GM19455 (cell line): ENCODE results near the gene ARHGEF12.
A peak's percentile ranks its signal among the peaks of the same experiment; 100 is the strongest.

Experiments used
- ATAC-seq: cut with Tn5 transposase; IDR thresholded peaks from one replicate; pipeline ENCODE4 v1.9.1; 2021; ENCODE audit not compliant: unreplicated experiment

The ARHGEF12 gene

GRCh38 chr11:120339394-120339890 lies 3.2 kb downstream of the ARHGEF12 start:
- no peak for ATAC-seq

GRCh38 chr11:120340529-120340928 lies 4.3 kb downstream of the ARHGEF12 start:
- no peak for ATAC-seq

DNA sequence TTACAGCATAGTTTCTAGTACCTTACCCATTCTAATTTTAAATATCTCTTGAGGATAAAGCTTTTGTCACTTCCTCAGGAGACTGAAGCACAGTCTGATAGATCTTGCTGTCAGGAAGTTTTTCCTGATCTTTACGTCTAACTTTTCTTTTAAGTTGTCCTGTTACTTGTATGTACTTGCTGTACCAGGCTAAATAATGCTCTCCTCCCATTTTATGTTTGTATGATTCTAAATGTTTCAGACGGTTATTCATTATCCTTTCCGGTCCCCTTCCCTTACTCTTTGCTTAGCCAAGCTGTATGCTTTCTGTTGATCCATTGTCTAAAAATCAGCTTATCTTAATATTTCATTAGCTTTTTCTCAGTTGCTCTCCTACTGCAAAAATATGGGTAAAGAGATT lies 6.0 kb downstream of the ARHGEF12 start:
- ATAC-seq, result no peak

GRCh38 chr11:120342678-120343077 lies 6.5 kb downstream of the ARHGEF12 start:
- ATAC-seq, result no peak

DNA sequence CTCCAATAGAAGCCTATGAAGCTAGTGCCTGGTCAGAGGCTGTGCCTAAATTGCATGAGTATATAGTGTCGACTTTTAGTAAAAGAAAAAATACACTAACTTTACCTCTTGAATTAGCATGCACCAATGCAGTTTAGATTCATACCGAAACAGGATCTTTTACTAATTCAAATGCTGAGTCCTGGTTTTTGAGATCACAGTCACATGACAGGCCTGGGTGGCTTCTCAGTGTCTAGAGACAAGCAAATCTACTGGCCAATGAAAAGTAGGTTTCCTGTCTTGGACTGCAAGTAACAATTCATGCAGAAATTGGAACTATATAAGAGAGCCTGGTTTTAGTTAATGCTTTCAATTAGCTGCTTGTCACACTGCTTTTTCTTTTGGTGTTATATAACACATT lies 7.2 kb downstream of the ARHGEF12 start:
- peak; percentile 56 for ATAC-seq

GRCh38 chr11:120344302-120345004 lies 8.2 kb downstream of the ARHGEF12 start:
- ATAC-seq, result peak; percentile 76

DNA sequence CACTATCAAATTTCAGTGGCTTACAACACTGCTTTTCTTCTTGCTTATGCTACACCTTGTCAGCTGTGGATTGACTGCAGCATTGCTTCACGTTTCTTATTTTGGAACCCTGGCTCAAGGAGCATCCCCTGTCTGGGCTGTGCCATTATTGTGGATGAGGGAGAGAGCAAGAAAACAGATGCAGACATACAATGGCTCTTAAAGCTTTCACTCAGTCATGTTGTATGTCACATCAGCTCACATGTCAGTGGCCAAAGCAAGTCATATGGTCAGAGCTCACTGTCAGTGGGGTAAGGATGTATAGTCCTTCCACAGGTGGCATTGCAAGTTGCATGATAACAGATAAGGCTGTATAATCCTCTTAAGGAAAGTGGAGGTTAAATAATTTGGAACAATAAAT lies 10.0 kb downstream of the ARHGEF12 start:
- ATAC-seq, result no peak

GRCh38 chr11:120350637-120351036 lies 14.4 kb downstream of the ARHGEF12 start:
- no peak for ATAC-seq

DNA sequence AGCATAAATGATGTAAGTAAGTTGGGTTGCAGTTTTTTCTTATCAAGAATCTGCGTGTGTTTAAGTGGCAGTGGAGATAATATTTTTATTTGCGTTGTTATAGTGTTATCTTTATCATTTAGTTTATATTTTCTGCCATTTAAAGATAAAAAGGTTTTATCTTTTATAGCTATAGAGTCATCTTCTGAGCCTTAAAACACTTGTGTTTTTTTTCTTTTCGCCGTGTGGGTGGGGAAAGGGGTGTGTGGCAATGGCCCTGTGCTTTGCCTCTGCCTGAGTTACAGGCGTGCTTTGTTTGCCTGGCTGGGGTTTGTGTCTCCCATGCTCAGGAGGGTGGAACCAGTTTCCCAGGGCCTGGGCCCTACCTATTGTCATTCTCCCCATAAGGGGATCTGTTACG lies 16.2 kb downstream of the ARHGEF12 start:
- no peak for ATAC-seq

DNA sequence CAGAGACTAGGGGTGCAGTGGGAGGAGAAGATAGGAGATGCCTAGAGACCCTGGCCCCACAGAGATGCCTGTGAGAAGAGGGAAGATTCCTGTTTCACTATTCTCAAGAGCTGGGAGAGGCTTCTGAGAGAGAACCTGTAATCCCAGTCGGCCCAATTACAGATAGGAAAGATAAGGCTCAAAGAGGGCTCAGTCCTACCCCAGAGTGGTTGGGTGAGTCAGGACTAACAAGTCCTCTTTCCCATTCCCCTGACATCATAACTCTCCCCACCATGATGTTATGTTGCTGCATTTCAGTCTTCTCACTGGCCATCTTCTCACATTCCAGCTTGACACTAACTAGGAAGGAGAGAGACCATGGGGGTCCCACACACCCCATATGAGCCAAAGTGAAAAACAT lies 17.9 kb downstream of the ARHGEF12 start:
- ATAC-seq, result no peak

GRCh38 chr11:120354779-120355178 lies 18.6 kb downstream of the ARHGEF12 start:
- no peak for ATAC-seq

- ATAC-seq, result no peak
Measured at GRCh38 chr11:120357620-120358019, 21.4 kb downstream of the ARHGEF12 start.

- no peak for ATAC-seq
Measured at GRCh38 chr11:120358729-120359128, 22.5 kb downstream of the ARHGEF12 start.

DNA sequence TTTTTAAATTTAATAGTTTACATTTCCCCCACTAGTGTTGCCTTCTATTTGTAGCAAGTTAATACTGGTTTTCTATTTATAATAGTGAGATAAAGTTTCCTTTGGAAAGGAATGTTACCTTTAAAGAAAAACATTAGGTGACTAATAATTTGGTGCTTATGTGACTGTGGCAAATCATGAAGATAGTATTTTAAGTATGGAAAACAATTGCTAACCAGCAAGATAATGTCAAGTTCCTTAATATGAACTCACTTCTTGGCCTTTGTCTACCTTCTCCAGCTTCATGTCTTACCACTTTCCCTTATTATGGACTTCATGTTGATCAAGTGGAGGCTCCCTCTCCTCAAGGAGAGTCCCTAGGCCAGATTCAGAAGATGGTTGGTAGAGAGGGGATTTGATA lies 27.2 kb downstream of the ARHGEF12 start:
- ATAC-seq, result no peak

- ATAC-seq, result no peak
Measured at GRCh38 chr11:120365512-120365911, 29.3 kb downstream of the ARHGEF12 start.

- ATAC-seq, result no peak
Measured at GRCh38 chr11:120372296-120372695, 36.1 kb downstream of the ARHGEF12 start.

- ATAC-seq, result no peak
Measured at GRCh38 chr11:120375076-120375475, 38.9 kb downstream of the ARHGEF12 start.

GRCh38 chr11:120376547-120377182 lies 40.5 kb downstream of the ARHGEF12 start:
- no peak for ATAC-seq

- ATAC-seq, result no peak
Measured at GRCh38 chr11:120378474-120378873, 42.3 kb downstream of the ARHGEF12 start.

GRCh38 chr11:120381401-120381800 lies 45.2 kb downstream of the ARHGEF12 start:
- ATAC-seq, result no peak

DNA sequence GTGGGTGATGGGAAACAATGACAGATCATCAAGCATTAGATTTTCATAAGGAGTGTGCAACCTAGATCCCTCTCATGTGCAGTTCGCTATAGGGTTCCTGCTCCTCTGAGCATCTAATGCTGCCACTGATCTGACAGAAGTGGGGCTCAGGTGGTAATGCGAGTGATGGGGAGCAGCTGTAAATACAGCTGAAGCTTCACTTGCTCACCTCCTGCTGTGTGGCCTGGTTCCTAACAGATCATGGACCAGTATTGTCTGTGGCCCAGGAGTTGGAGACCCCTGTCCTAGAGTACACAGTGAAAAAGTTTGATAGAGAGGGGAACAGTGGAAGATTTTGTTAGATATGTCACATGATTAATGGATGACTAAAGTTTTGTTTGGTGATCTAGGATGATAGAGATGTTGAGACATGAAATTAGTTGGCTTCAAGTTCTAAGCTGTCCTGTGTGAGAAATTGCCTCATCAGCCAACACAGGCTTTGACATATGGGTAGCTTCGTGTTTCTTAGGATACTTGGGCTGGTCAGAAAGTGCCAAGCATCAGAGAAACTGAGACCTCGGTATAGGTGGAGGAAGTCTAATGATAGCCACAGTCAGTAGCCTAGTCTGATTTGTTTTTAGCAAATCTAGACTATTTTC lies 47.4 kb downstream of the ARHGEF12 start:
- no peak for ATAC-seq

GRCh38 chr11:120384476-120384875 lies 48.3 kb downstream of the ARHGEF12 start:
- no peak for ATAC-seq
